ENCODE results near the gene CPNE5. TPM values are rescaled to one million over a fixed set of nuclear protein-coding genes. Genes with fewer than 3 reads are reported as not detected.

The CPNE5 gene
- total RNA-seq, 1 donor from 2014 or later, result 1.2 TPM

DNA sequence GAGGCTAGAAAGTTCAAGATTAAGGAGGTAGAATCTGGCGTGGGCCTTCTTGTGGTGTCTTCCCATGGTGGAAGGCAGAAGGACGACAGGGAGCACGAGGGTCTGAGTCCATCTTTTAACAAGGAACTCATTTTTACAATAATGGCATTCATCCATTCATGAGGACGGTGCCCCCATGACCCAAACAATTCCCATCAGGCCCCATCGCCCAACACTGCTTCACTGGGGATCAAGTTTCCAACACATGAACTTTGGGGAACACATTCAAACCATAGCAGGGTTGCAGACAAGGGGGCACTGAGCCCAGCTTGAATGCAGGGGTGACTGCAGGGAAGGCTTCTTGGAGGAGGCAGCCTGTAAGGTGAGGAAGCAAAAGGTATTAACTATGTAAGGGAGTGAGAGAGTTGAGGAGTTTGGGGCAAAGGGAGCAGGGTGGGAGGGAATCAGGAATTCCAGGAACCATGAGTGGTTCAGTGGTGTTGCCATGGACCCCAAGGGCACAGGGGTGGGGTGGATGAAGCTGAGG, 136.1 kb downstream of the CPNE5 start:
- Mint-ChIP-seq H3K27me3 (ENCODE audit: low read depth) (peaks cover 8% of the 10 kb centered on the region), H3K9me3 (no peaks in the 10 kb centered on the region), H3K36me3 (no peaks in the 10 kb centered on the region), H3K27ac (no peak overlapping the region), H3K4me1 (no peaks in the 10 kb centered on the region), H3K4me3 (no peak overlapping the region)
- TF ChIP-seq, protein P1, sequence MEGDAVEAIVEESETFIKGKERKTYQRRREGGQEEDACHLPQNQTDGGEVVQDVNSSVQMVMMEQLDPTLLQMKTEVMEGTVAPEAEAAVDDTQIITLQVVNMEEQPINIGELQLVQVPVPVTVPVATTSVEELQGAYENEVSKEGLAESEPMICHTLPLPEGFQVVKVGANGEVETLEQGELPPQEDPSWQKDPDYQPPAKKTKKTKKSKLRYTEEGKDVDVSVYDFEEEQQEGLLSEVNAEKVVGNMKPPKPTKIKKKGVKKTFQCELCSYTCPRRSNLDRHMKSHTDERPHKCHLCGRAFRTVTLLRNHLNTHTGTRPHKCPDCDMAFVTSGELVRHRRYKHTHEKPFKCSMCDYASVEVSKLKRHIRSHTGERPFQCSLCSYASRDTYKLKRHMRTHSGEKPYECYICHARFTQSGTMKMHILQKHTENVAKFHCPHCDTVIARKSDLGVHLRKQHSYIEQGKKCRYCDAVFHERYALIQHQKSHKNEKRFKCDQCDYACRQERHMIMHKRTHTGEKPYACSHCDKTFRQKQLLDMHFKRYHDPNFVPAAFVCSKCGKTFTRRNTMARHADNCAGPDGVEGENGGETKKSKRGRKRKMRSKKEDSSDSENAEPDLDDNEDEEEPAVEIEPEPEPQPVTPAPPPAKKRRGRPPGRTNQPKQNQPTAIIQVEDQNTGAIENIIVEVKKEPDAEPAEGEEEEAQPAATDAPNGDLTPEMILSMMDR (IDR thresholded peaks at IDR 0.05; ENCODE audit: unreplicated experiment), result no peak
- no peak for DNase-seq (ENCODE audit: low spot score in 2 of 2, unreplicated experiment in 2 of 2)

DNA sequence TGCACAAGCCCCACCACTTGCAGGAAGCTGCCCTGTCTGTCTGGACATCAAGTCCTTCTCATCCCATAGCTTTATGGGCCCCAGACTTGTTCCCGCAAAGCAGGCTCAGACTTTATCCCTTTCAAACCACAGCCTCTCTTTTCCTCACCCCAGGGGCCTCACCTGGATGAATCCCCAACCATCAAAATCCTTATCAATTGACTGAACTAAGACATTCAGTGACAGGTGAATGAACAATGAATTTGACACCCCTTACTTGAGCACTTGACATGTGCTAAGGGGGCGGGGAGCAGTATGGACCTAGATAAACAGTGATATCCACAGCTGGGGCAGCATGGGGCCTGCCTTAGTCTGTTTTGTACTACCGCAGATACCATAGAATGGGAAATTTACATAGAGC, 136.6 kb downstream of the CPNE5 start:
- no peak overlapping the region for H3K4me3 Mint-ChIP-seq
- H3K27ac Mint-ChIP-seq, result no peak overlapping the region
- TF ChIP-seq, protein P1 (IDR thresholded peaks at IDR 0.05; ENCODE audit: unreplicated experiment), result no peak
- H3K4me1 Mint-ChIP-seq, result no peaks in the 10 kb centered on the region
- H3K9me3 Mint-ChIP-seq, result no peaks in the 10 kb centered on the region
- DNase-seq (ENCODE audit: low spot score in 2 of 2, unreplicated experiment in 2 of 2), result no peak
- peaks cover 8% of the 10 kb centered on the region for H3K27me3 Mint-ChIP-seq (ENCODE audit: low read depth)
- no peaks in the 10 kb centered on the region for H3K36me3 Mint-ChIP-seq

GRCh38 chr6:36701401-36701991, 137.7 kb downstream of the CPNE5 start:
- no peak for DNase-seq (ENCODE audit: low spot score in 2 of 2, unreplicated experiment in 2 of 2)
- Mint-ChIP-seq H3K4me1 (no peaks in the 10 kb centered on the region), H3K27ac (no peak overlapping the region), H3K4me3 (no peak overlapping the region), H3K9me3 (no peaks in the 10 kb centered on the region), H3K36me3 (no peaks in the 10 kb centered on the region), H3K27me3 (ENCODE audit: low read depth) (peaks cover 8% of the 10 kb centered on the region)
- TF ChIP-seq, protein P1 (IDR thresholded peaks at IDR 0.05; ENCODE audit: unreplicated experiment), result no peak

DNA sequence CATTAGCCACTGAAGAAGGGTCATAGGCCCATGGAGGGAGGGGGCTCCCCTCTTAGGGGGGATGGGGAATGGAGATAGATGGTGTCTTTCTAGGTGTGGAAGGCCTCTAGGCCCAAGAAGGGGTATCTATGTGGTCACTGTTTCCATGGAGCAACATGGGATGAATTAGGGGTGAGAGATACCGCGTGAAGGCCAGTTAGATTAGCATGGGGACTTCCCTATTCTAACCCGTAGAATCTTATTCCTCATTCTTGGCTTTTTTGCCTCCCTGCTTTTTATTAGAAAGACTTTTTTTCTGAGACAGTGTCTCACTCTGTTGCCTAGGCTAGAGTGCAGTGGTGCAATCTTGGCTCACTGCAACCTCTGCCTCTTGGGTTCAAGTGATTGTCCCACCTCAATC, 138.4 kb downstream of the CPNE5 start:
- H3K4me3 Mint-ChIP-seq, result no peak overlapping the region
- H3K4me1 Mint-ChIP-seq, result no peaks in the 10 kb centered on the region
- no peak for DNase-seq (ENCODE audit: low spot score in 2 of 2, unreplicated experiment in 2 of 2)
- H3K9me3 Mint-ChIP-seq, result no peaks in the 10 kb centered on the region
- TF ChIP-seq, protein P1 (IDR thresholded peaks at IDR 0.05; ENCODE audit: unreplicated experiment), result no peak
- no peaks in the 10 kb centered on the region for H3K36me3 Mint-ChIP-seq
- peaks cover 8% of the 10 kb centered on the region for H3K27me3 Mint-ChIP-seq (ENCODE audit: low read depth)
- H3K27ac Mint-ChIP-seq, result no peak overlapping the region

DNA sequence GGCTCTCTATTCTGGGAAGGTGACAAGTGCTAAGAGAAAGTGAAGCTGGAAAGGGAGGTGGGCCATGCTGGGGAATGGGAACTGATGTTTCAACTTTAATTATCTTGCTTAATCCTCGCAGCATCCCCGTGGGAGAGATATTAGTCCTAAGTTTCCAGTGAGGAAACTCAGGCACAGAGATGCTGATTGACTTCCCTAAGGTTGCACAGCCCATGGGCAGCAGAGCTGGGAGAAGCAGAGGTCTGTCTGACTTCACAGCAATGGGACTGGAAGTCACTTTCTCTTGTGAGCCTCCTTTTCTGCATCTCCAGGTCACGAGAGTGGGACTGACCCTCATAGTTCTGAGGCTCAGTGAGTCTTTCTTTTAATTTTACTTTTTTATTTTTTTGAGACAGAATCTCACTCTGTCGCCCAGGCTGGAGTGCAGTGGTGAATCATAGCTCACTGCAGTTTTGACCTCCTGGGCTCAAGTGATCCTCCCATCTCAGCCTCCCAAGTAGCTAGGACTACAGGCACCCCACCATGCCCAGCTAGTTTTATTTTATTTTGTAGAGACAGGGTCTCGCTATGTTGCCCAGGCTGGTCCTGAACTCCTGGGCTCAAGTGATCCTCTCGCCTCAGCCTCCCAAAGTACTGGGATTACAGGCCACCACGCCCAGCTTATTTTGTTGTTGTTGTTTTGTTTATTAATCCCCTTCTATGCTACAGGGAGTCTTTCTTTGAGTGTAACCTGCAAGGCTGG, 139.0 kb downstream of the CPNE5 start:
- Mint-ChIP-seq H3K4me1 (no peaks in the 10 kb centered on the region), H3K4me3 (no peak overlapping the region), H3K9me3 (no peaks in the 10 kb centered on the region), H3K27me3 (ENCODE audit: low read depth) (peaks cover 8% of the 10 kb centered on the region), H3K36me3 (no peaks in the 10 kb centered on the region), H3K27ac (no peak overlapping the region)
- no peak for DNase-seq (ENCODE audit: low spot score in 2 of 2, unreplicated experiment in 2 of 2)
- TF ChIP-seq, protein P1 (IDR thresholded peaks at IDR 0.05; ENCODE audit: unreplicated experiment), result no peak
